ENCODE measurements around the gene GNA12. TPM values are rescaled to one million over a fixed set of nuclear protein-coding genes. Genes with fewer than 3 reads are reported as not detected.
A peak's percentile ranks its signal among the peaks of the same experiment; 100 is the strongest.

Gene GNA12
- total and polyA plus RNA-seq, 2 of the 4 experiments (the other 2 are of a cell fraction) = 14.3 to 93.9 TPM

DNA sequence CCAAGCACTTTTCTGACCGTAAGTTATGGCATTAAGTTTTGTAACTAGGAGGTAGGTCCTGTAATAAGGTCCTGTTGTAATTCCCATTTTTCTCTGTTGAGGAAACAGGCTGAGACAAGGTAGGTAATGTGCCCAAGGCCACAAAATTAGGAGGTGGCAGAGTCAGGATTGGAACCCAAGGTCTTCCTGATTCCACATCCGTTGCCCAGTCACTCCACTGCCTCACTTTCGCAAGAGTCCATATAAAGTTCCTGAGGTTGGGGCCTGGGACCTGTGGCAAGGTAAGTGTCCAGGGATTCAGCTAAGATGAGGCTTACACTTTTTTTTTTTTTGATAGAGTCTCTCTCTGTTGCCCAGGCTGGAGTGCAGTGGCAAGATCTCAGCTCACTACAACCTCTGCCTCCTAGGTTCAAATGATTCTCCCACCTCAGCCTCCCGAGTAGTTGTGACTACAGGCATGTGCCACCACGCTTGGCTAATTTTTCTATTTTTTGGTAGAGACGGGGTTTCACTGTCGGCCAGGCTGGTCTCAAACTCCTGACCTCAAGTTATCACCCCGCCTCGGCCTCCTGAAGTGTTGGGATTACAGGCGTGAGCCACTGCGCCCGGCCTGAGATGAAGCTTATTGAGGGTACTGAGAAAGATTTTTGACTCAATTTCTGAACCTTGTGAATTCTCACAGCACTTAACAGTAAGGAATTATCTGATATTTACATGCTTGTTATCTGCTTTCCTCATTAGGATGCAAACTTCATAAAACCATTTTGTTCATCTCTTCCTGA, 20.3 kb upstream of the GNA12 start:
- Histone ChIP-seq H4K5ac (ENCODE audit: low read depth, low read length) (peak overlapping the region; percentile 92), H2BK5ac (ENCODE audit: low read depth, low read length, poor library complexity, severe bottlenecking) (peak overlapping the region; percentile 96), H2AK5ac (ENCODE audit: low read depth, low read length) (peak overlapping the region; percentile 97), H3K4me1 (ENCODE audit: control insufficient read depth, insufficient read depth, low read length) (peaks cover 13% of the 10 kb centered on the region), H3K79me1 (ENCODE audit: low read depth in 1 of 2, low read length in 2 of 2) (peaks cover 0 to 5% of the 10 kb centered on the region in 2 experiments; a peak in 1 of 4 replicates), H2BK15ac (ENCODE audit: low read depth, low read length) (peak overlapping the region; percentile 85), H4K91ac (ENCODE audit: insufficient read depth, low read depth, low read length) (peak overlapping the region; percentile 99), H2AK9ac (replicated peaks; ENCODE audit: low read depth, low read length, poor library complexity) (peak overlapping the region; percentile 70), H3K4me2 (ENCODE audit: low read depth, low read length) (peak overlapping the region; percentile 52; the same call in 1 of the 2 replicates), H2BK20ac (ENCODE audit: low read depth, low read length) (peak overlapping the region; percentile 98), H3K9ac (ENCODE audit: low read depth, low read length) (peak overlapping the region; percentile 66), H2BK120ac (ENCODE audit: low read depth, low read length) (peak overlapping the region; percentile 97), H3K9me1 (ENCODE audit: insufficient read depth, low read length) (0 out of 2 replicates have a peak, but pooled peaks cover 2% of the 10 kb centered on the region), H3K4ac (ENCODE audit: low read depth, low read length) (peak overlapping the region; percentile 97), H4K20me1 (ENCODE audit: insufficient read depth, low read length) (no peaks in the 10 kb centered on the region), H2AFZ (replicated peaks; ENCODE audit: low read length, poor library complexity) (peak overlapping the region; percentile 97), H4K8ac (ENCODE audit: low read depth in 2 of 2, low read length in 2 of 2) (peak overlapping the region; percentile 96 to 97), H3K27me3 (ENCODE audit: control insufficient read depth, insufficient read depth, low read length) (no peaks in the 10 kb centered on the region), H3K23ac (ENCODE audit: low read depth, low read length) (peak overlapping the region; percentile 87), H3K27ac (ENCODE audit: insufficient read depth, low read length) (peak overlapping the region; percentile 97), H3K36me3 (ENCODE audit: control insufficient read depth, insufficient read depth, low read length) (no peaks in the 10 kb centered on the region), H3K18ac (ENCODE audit: low read depth, low read length) (peak overlapping the region; percentile 85), H3K14ac (replicated peaks; ENCODE audit: low read depth, low read length) (peak overlapping the region; percentile 96), H3K9me3 (ENCODE audit: control insufficient read depth, insufficient read depth, low read length) (no peaks in the 10 kb centered on the region), H3K4me3 (ENCODE audit: insufficient read depth, low read depth, low read length) (no peak overlapping the region), H3K56ac (ENCODE audit: extremely low read depth, insufficient read depth, low read length) (peak overlapping the region; percentile 95)
- intact Hi-C loops (cut with micrococcal nuclease) (loop anchor here (2.0 to 10.0 kb wide), 4 partner anchors 192 to 1032 kb away; partner anchors contain the start of gene SDK1), in situ Hi-C loops (cut with MboI; ENCODE audit: low sequenced_read_pairs) (loop anchor here (25.0 kb wide), 2 partner anchors 1773 to 1898 kb away; no protein-coding TSS in a partner anchor), dilution Hi-C loops (cut with HindIII; ENCODE audit: low sequenced_read_pairs, unreplicated experiment) (no loop called here)
- BruUV-seq (replicated peaks) = no TSS peak
- 100% methylated on average over 1 of the region's 12 CpGs; no CpG with 5 or more reads in 1 of the 2 experiments for WGBS, 2 experiments (ENCODE audit: extremely low coverage in 2 of 2, insufficient read length in 1 of 2)
- ChIA-PET CTCF (interaction anchor here (0.7 to 0.9 kb wide), 2 partner anchors 104 to 134 kb away, joined by 3 read pairs; no protein-coding TSS in a partner anchor), POLR2A (ENCODE audit: unreplicated experiment) (no interaction called here)
- TF ChIP-seq RAD21 (IDR thresholded peaks at IDR 0.05; ENCODE audit: low read length) = no peak
- peak; percentile 54; the same call in 1 of the 2 replicates for TF ChIP-seq MAZ (IDR thresholded peaks at IDR 0.05; ENCODE audit: borderline replicate concordance, low read depth, low read length)
- TF ChIP-seq FOS (IDR thresholded peaks at IDR 0.05; ENCODE audit: low read depth, low read length) = no peak
- TF ChIP-seq CEBPB (IDR thresholded peaks at IDR 0.05; ENCODE audit: low read depth, low read length) = peak; percentile 78; the same call in 1 of the 2 replicates
- ATAC-seq (ENCODE audit: low read depth) = no peak
- no peak for DNase-seq

Data from IMR-90 (cell line).